Right hindlimb (tissue), 1 donor: ENCODE results near the gene HSPA5.
"Not testable (repeated sequence)": the region's sequence is repeated elsewhere in the genome, so short reads cannot be mapped to it uniquely, and the experiment has no call there.

Source experiments
- DNase-seq: peaks from one replicate; pipeline ENCODE4 v3.0.0-alpha.2; 2018

The HSPA5 gene

GRCh38 chr9:125241000-125241862 lies at the start of gene HSPA5:
Gene HSPA5, minus strand, starts transcription at chr9:125241343. Its CDS starts 217 bp downstream, at chr9:125241126.
- peak; percentile 100 for DNase-seq

- not testable (repeated sequence) for DNase-seq
Observed at GRCh38 chr9:125286935-125287433, 45.8 kb upstream of the HSPA5 start.

GRCh38 chr9:125284855-125285254 lies 43.7 kb upstream of the HSPA5 start:
- no peak for DNase-seq

GRCh38 chr9:125280945-125281344 lies 39.8 kb upstream of the HSPA5 start:
- DNase-seq = no peak

GRCh38 chr9:125277411-125277810 lies 36.3 kb upstream of the HSPA5 start:
- DNase-seq = no peak

GRCh38 chr9:125276771-125277170 lies 35.6 kb upstream of the HSPA5 start:
- no peak for DNase-seq

GRCh38 chr9:125272697-125273096 lies 31.6 kb upstream of the HSPA5 start:
- DNase-seq = no peak

- no peak for DNase-seq
Observed at GRCh38 chr9:125271081-125271480, 29.9 kb upstream of the HSPA5 start.

GRCh38 chr9:125269014-125269397 lies 27.9 kb upstream of the HSPA5 start:
- no peak for DNase-seq

GRCh38 chr9:125268394-125269013 lies 27.4 kb upstream of the HSPA5 start:
- DNase-seq = no peak

GRCh38 chr9:125264068-125264467 lies 22.9 kb upstream of the HSPA5 start:
- not testable (repeated sequence) for DNase-seq

- DNase-seq = no peak
Observed at GRCh38 chr9:125262294-125262991, 21.3 kb upstream of the HSPA5 start.

- DNase-seq = peak; percentile 95
Observed at GRCh38 chr9:125261501-125262293, 20.6 kb upstream of the HSPA5 start, which contains the start of gene GAPVD1. Gene GAPVD1, plus strand, starts transcription at chr9:125261826. Its CDS starts 37,096 bp downstream, at chr9:125298922.

GRCh38 chr9:125260561-125260960 lies 19.4 kb upstream of the HSPA5 start:
- DNase-seq = no peak

- no peak for DNase-seq
Observed at GRCh38 chr9:125258832-125259534, 17.8 kb upstream of the HSPA5 start.

GRCh38 chr9:125258160-125258785 lies 17.1 kb upstream of the HSPA5 start:
- peak; percentile 36 for DNase-seq

GRCh38 chr9:125255781-125256391 lies 14.7 kb upstream of the HSPA5 start:
- peak; percentile 31 for DNase-seq

- DNase-seq = no peak
Observed at GRCh38 chr9:125254231-125254630, 13.1 kb upstream of the HSPA5 start.

- no peak for DNase-seq
Observed at GRCh38 chr9:125246261-125246667, 5.1 kb upstream of the HSPA5 start.

GRCh38 chr9:125243792-125244260 lies 2.7 kb upstream of the HSPA5 start:
- DNase-seq = no peak
